GM10248 (cell line): ENCODE results near the gene DNAH1.

Source experiments
- CTCF ChIA-PET: fragments of 300-600 bp; sonication (Branson Sonifier 250); formaldehyde crosslinking; extraction: SDS; loops from one replicate; lab custom pipeline; 2021; ENCODE audit warnings: antibody characterized with exemption; lab: Yijun Ruan, JAX
- POLR2A ChIA-PET: fragments of 350-650 bp; sonication (Branson Sonifier 250); formaldehyde crosslinking; extraction: SDS; loops from one replicate; lab custom pipeline; 2020; ENCODE audit warnings: antibody characterized with exemption; lab: Yijun Ruan, JAX
- DNase-seq: peaks from one replicate; pipeline ENCODE4 v3.0.0; 2012; ENCODE audit errors: extremely low spot score
- TF ChIP-seq, protein P1 (sequence below): IDR thresholded peaks from 2 replicates; pipeline ENCODE4 v1.5.1; 2012; ENCODE audit warnings: mild to moderate bottlenecking, low read depth; ENCODE audit errors: extremely low read depth, missing control alignments, control extremely low read depth

DNAH1 gene

DNA sequence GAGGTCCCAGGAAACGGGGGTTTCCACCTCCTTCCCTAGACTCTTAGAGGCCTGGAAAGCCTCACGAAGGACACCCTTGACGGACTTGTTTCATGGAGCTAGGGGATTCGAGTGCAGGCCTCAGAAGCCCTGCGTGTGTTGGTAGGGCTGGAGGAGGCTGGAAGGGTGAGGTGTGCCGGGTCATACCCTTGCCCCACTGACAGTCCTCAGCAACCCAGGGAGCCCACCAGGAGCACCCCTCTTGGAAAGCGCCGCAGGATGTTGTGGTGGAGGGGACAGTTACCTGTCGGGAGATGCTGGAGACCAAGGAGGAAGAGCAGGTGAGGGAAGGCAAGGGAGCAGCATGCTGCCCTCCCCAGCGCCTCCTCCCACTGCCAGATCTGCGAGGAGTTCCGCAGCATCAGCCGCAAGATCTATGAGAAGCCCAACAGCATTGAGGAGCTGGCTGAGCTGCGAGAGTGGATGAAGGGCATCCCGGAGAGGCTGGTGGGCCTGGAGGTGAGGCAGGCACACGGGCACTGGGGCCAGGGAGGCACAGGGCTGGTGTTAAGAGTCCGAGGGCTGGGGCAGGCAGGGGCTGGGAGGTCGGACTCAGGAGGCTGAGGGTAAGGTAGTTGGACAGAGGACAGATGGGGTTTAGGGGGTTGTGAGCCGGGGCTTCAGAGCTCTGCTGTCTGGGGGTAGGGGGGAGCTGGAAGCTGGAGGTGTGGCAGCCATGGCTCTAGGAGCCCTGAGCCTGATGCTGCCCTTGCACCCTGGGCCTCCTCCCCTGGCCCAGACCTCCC lies 33.7 kb downstream of the DNAH1 start:
- POLR2A ChIA-PET = no interaction called here
- TF ChIP-seq, protein P1, sequence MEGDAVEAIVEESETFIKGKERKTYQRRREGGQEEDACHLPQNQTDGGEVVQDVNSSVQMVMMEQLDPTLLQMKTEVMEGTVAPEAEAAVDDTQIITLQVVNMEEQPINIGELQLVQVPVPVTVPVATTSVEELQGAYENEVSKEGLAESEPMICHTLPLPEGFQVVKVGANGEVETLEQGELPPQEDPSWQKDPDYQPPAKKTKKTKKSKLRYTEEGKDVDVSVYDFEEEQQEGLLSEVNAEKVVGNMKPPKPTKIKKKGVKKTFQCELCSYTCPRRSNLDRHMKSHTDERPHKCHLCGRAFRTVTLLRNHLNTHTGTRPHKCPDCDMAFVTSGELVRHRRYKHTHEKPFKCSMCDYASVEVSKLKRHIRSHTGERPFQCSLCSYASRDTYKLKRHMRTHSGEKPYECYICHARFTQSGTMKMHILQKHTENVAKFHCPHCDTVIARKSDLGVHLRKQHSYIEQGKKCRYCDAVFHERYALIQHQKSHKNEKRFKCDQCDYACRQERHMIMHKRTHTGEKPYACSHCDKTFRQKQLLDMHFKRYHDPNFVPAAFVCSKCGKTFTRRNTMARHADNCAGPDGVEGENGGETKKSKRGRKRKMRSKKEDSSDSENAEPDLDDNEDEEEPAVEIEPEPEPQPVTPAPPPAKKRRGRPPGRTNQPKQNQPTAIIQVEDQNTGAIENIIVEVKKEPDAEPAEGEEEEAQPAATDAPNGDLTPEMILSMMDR = no peak
- no peak for DNase-seq

DNA sequence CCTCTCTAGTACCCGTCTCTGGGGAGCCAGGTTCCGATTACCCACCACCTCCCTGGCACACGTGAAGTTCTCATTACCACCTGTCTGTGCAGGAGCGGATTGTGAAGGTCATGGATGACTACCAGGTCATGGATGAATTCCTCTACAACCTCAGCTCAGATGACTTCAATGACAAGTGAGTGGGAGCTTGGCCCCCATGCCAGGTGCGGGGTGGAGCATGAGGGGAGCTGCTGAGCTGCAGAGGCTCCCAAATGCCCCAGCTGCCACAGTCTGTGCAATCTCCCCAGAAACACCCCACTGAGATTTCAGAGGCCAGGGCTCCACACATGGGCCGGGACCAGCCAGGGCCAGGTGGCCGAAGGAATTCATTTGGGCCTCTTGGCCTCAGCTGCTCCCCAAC lies 34.3 kb downstream of the DNAH1 start:
- ChIA-PET POLR2A (no interaction called here), CTCF (interaction anchor here (0.9 to 5.2 kb wide), 6 partner anchors 10 to 131 kb away, joined by 3 to 27 read pairs (median 4); no protein-coding TSS in a partner anchor)
- TF ChIP-seq, protein P1 = no peak
- DNase-seq = no peak

More for the DNA sequence above, 33.7 kb downstream of the DNAH1 start:
- CTCF ChIA-PET = interaction anchor here (0.9 to 5.2 kb wide), 5 partner anchors 10 to 131 kb away, joined by 3 to 27 read pairs (median 3); no protein-coding TSS in a partner anchor

DNA sequence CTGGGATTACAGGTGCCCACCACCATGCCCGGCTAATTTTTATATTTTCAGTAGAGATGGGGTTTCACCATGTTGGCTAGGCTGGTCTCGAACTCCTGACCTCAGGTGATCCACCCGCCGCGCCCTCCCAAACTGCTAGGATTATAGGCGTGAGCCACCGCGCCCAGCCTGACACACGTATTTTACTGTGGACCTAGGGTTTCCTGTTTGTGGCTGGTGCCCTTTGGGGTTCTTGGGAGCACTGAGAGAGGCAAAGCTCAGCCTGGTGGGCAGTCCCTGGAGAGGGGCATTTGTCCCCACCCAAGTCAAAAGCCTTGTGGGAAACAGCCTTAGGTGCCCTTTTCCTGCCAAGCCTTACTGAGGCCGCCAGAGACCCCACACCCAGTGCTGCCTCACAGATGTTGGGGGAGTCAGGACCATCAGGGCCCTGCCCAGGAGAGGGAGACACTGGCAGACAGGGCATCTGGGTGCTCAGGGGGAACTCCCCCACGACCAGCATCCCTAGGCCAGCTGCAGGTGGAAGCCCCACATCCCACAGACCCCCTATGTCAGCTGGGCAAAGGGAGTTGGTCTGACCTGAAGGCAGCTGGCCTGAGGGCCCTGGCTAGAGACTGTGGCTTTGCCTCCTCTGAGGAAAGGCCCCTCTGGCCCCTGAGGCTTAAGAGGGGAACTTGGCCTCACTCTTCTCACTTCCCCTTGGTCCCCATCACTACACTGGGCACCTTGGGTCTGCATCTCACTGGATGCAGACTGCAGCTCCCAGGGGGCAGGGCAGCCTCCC lies 35.1 kb downstream of the DNAH1 start:
- TF ChIP-seq, protein P1 = no peak
- POLR2A ChIA-PET = no interaction called here
- CTCF ChIA-PET = interaction anchor here (1.3 to 5.2 kb wide), 5 partner anchors 10 to 132 kb away, joined by 3 to 27 read pairs (median 4); no protein-coding TSS in a partner anchor
- no peak for DNase-seq

DNA sequence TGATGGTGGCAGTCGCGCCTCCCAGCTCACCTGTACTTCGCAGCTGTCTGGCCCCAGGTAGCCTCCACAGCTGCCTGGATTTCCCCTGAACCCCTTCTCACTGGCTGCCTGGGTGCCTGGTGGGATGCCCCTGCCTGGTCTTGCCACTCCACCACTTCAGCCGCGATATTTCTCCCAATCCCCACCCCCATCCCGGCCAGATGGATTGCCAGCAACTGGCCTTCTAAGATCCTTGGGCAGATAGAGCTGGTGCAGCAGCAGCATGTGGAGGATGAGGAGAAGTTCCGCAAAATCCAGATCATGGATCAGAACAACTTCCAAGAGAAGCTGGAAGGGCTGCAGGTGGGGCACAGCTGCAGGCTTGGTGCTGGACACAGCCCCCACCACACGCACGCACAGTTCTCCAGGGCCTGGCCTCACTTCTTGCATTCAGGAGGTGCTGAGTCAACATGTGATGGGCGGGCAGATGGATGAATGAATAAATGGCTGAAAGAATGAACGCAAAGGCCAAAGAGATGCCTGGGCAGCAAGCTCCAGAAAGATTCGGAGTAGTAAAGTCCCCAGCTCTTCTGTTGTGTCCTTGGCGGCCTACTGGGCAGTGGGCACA lies 35.7 kb downstream of the DNAH1 start:
- TF ChIP-seq, protein P1 = no peak
- ChIA-PET POLR2A (no interaction called here), CTCF (interaction anchor here (1.1 to 5.2 kb wide), 5 partner anchors 13 to 121 kb away, joined by 3 to 27 read pairs (median 4); no protein-coding TSS in a partner anchor)
- DNase-seq = no peak

DNA sequence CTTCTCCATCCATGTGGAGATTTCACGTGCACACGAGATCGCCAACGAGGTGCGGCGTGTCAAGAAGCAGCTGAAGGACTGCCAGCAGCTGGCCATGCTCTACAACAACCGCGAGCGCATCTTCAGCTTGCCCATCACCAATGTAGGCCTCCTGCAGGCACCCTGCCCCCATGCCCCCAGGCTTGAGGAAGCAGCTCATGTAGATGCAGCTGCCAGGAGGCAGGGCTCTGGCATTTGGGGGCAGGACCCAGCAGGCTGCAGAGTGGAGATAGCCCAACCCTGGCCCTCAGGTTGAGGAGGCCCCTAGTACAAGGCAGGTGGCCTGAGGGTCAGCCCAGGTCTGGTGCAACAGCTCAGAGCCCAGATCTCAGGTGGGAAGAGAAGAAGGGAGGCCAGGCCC lies 36.4 kb downstream of the DNAH1 start:
- DNase-seq = no peak
- TF ChIP-seq, protein P1 = no peak
- ChIA-PET CTCF (interaction anchor here (1.1 to 1.5 kb wide), 4 partner anchors 10 to 94 kb away, joined by 3 to 7 read pairs (median 4); no protein-coding TSS in a partner anchor), POLR2A (no interaction called here)

DNA sequence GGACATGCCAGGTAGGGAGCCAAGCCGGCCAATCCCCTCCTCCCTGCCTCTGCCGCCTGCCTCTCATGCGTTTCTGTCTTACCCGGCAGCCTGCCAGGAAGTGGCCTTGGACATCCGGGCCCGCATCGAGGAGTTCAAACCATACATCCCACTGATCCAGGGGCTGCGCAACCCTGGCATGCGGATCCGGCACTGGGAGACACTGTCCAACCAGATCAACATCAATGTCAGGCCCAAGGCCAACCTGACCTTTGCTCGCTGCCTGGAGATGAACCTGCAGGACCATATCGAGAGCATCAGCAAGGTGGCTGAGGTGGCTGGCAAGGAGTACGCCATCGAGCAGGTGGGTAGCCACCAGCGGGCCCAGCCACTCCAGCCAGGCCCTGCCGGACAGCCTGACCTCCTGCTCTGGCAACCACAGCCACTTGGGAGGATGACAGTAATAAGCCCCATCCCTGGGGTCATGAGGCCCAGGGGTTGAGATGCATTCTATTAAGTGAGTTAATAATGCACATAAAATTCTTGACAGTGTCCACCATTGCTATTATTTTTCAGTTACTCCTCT lies 37.3 kb downstream of the DNAH1 start:
- ChIA-PET POLR2A (no interaction called here), CTCF (interaction anchor here (1.2 to 1.5 kb wide), 2 partner anchors 9 to 32 kb away, joined by 3 to 7 read pairs; no protein-coding TSS in a partner anchor)
- TF ChIP-seq, protein P1 = no peak
- no peak for DNase-seq
